Astrocyte (in vitro differentiated cells and primary cell): ENCODE measurements around the gene MAN1C1. TPM values are rescaled to one million over a fixed set of nuclear protein-coding genes. Genes with fewer than 3 reads are reported as not detected.

Experiments
- DNase-seq: peaks from one replicate; pipeline ENCODE4 v3.0.0-alpha.2; 2010; ENCODE audit warnings: low read depth
- FAIRE-seq: peaks from 2 replicates; lab custom pipeline; 2011; peaks lifted over from hg19 to GRCh38; lab: Jason Lieb, UNC
- H2AFZ ChIP-seq: 2 replicates; pipeline ENCODE4 v1.6.0; 2012; ENCODE audit warnings: low read depth, low read length, inconsistent platforms
- H3K27ac ChIP-seq: 2 replicates; pipeline ENCODE4 v1.5.1; 2011; ENCODE audit warnings: low read depth, low read length, inconsistent platforms
- H3K27me3 ChIP-seq: 2 replicates; pipeline ENCODE4 v1.6.0; 2011; ENCODE audit warnings: low read length, inconsistent platforms; ENCODE audit not compliant: insufficient read depth
- H3K36me3 ChIP-seq: 2 replicates; pipeline ENCODE4 v1.5.1; 2011; ENCODE audit warnings: low read length, inconsistent platforms; ENCODE audit not compliant: insufficient read depth
- H3K4me1 ChIP-seq: 2 replicates; pipeline ENCODE4 v1.5.1; 2011; ENCODE audit warnings: low read length, inconsistent platforms; ENCODE audit not compliant: insufficient read depth
- H3K4me2 ChIP-seq: 2 replicates; pipeline ENCODE4 v1.6.0; 2012; ENCODE audit warnings: low read length, inconsistent platforms
- H3K4me3 ChIP-seq: 2 replicates; pipeline ENCODE4 v1.5.1; 2011; ENCODE audit warnings: low read depth, mild to moderate bottlenecking, low read length, inconsistent platforms; ENCODE audit not compliant: insufficient read depth
- H3K79me2 ChIP-seq: 2 replicates; pipeline ENCODE4 v1.6.0; 2012; ENCODE audit warnings: mild to moderate bottlenecking, low read length, inconsistent platforms; ENCODE audit not compliant: insufficient read depth
- H3K9ac ChIP-seq: 2 replicates; pipeline ENCODE4 v1.6.0; 2012; ENCODE audit warnings: mild to moderate bottlenecking, low read length, inconsistent platforms
- H3K9me3 ChIP-seq: 2 replicates; pipeline ENCODE4 v1.5.1; 2012; ENCODE audit warnings: low read depth, mild to moderate bottlenecking, low read length, inconsistent platforms; ENCODE audit not compliant: insufficient read depth
- H4K20me1 ChIP-seq: 2 replicates; pipeline ENCODE4 v1.6.0; 2012; ENCODE audit warnings: low read length, inconsistent platforms; ENCODE audit not compliant: insufficient read depth
- H3K27ac Mint-ChIP-seq: one replicate; pipeline ENCODE4 v1.8.0; 2021; ENCODE audit warnings: mild to moderate bottlenecking, mixed read lengths; ENCODE audit not compliant: unreplicated experiment
- H3K27me3 Mint-ChIP-seq: one replicate; pipeline ENCODE4 v1.8.0; 2021; ENCODE audit warnings: low read depth, mixed read lengths; ENCODE audit not compliant: unreplicated experiment
- H3K36me3 Mint-ChIP-seq: one replicate; pipeline ENCODE4 v1.8.0; 2021; ENCODE audit warnings: low read depth, mixed read lengths; ENCODE audit not compliant: unreplicated experiment
- H3K4me1 Mint-ChIP-seq: one replicate; pipeline ENCODE4 v1.8.0; 2021; ENCODE audit warnings: low read depth, mixed read lengths; ENCODE audit not compliant: unreplicated experiment
- H3K4me3 Mint-ChIP-seq: one replicate; pipeline ENCODE4 v1.8.0; 2021; ENCODE audit warnings: mild to moderate bottlenecking, moderate library complexity, mixed read lengths; ENCODE audit not compliant: unreplicated experiment
- H3K9me3 Mint-ChIP-seq: one replicate; pipeline ENCODE4 v1.8.0; 2021; ENCODE audit warnings: mild to moderate bottlenecking, mixed read lengths; ENCODE audit not compliant: unreplicated experiment
- EZH2 ChIP-seq: IDR thresholded peaks from 2 replicates; pipeline ENCODE4 v1.6.1; 2012; ENCODE audit warnings: mild to moderate bottlenecking, low read length, inconsistent platforms; ENCODE audit not compliant: insufficient read depth
- total RNA-seq: library from RNA; stranded (reverse); gene quantifications from 2 replicates; pipeline ENCODE4 v1.2.1, GENCODE V29; 2021
- TF ChIP-seq, protein P1 (sequence below): IDR thresholded peaks from 2 replicates; pipeline ENCODE4 v1.5.1; 2011; ENCODE audit warnings: low read depth, mild to moderate bottlenecking, inconsistent platforms, low read length, moderate library complexity; ENCODE audit not compliant: insufficient read depth

Gene MAN1C1
- total RNA-seq, 1 donor from 2014 or later: 0.86 TPM

GRCh38 chr1:25821112-25821476 is 204.5 kb downstream of the MAN1C1 start:
- peak overlapping the region; percentile 93 for H3K4me3 Mint-ChIP-seq

DNA sequence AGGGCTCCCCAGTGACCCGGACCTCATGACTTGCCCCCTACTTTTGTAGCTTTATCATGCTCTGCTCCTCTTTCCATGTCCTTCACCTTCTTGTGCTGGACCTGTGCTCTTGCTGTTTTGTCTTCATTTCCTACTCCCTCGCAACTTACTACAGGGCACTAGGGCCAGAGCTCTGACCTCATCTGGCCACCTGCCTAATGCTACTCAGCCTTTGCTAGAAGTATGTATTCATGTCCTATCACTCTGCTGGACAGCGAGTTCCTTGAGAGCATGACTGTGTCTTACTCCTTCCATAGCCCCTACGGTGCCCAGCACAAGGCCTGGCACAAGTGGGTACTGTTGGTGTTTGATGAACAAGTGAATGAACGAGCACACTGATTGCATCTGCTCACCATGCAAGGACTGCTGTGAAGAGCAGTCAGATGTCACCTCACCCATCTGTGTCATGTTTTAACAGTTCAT is 205.1 kb downstream of the MAN1C1 start:
- no peak overlapping the region for H3K27ac ChIP-seq
- TF ChIP-seq, protein P1, sequence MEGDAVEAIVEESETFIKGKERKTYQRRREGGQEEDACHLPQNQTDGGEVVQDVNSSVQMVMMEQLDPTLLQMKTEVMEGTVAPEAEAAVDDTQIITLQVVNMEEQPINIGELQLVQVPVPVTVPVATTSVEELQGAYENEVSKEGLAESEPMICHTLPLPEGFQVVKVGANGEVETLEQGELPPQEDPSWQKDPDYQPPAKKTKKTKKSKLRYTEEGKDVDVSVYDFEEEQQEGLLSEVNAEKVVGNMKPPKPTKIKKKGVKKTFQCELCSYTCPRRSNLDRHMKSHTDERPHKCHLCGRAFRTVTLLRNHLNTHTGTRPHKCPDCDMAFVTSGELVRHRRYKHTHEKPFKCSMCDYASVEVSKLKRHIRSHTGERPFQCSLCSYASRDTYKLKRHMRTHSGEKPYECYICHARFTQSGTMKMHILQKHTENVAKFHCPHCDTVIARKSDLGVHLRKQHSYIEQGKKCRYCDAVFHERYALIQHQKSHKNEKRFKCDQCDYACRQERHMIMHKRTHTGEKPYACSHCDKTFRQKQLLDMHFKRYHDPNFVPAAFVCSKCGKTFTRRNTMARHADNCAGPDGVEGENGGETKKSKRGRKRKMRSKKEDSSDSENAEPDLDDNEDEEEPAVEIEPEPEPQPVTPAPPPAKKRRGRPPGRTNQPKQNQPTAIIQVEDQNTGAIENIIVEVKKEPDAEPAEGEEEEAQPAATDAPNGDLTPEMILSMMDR: no peak
- TF ChIP-seq EZH2: no peak
- Mint-ChIP-seq H3K27ac (peak overlapping the region; percentile 42), H3K27me3 (no peaks in the 10 kb centered on the region), H3K9me3 (no peaks in the 10 kb centered on the region), H3K4me1 (peaks cover 24% of the 10 kb centered on the region), H3K36me3 (peaks cover 4% of the 10 kb centered on the region), H3K4me3 (peak overlapping the region; percentile 93)
- H3K9me3 ChIP-seq: no peaks in the 10 kb centered on the region
- no peaks in the 10 kb centered on the region for H3K27me3 ChIP-seq
- H3K4me1 ChIP-seq: peaks cover 22% of the 10 kb centered on the region
- peak overlapping the region; percentile 90 for H3K4me2 ChIP-seq
- no peak for FAIRE-seq
- peaks cover 6% of the 10 kb centered on the region for H3K36me3 ChIP-seq
- H2AFZ ChIP-seq: no peak overlapping the region
- H3K4me3 ChIP-seq: no peak overlapping the region
- H4K20me1 ChIP-seq: peaks cover 45% of the 10 kb centered on the region
- peak overlapping the region; percentile 94 for H3K9ac ChIP-seq
- peaks cover 52% of the 10 kb centered on the region for H3K79me2 ChIP-seq
- DNase-seq: peak; percentile 28

More at GRCh38 chr1:25821112-25821476, 204.5 kb downstream of the MAN1C1 start:
- Histone ChIP-seq H3K79me2 (peaks cover 52% of the 10 kb centered on the region), H3K4me1 (peaks cover 22% of the 10 kb centered on the region), H4K20me1 (peaks cover 42% of the 10 kb centered on the region), H3K27ac (peak overlapping the region; percentile 89), H2AFZ (peak overlapping the region; percentile 62), H3K9me3 (no peaks in the 10 kb centered on the region), H3K36me3 (peaks cover 3% of the 10 kb centered on the region), H3K4me2 (peak overlapping the region; percentile 90), H3K4me3 (peak overlapping the region; percentile 80), H3K27me3 (no peaks in the 10 kb centered on the region), H3K9ac (peak overlapping the region; percentile 94)
- no peak for TF ChIP-seq EZH2
- TF ChIP-seq, protein P1: no peak
- no peaks in the 10 kb centered on the region for H3K9me3 Mint-ChIP-seq
- H3K4me1 Mint-ChIP-seq: peaks cover 24% of the 10 kb centered on the region
- DNase-seq (no peak), FAIRE-seq (no peak)
- H3K27ac Mint-ChIP-seq: peak overlapping the region; percentile 94
- H3K36me3 Mint-ChIP-seq: peaks cover 3% of the 10 kb centered on the region
- no peaks in the 10 kb centered on the region for H3K27me3 Mint-ChIP-seq

DNA sequence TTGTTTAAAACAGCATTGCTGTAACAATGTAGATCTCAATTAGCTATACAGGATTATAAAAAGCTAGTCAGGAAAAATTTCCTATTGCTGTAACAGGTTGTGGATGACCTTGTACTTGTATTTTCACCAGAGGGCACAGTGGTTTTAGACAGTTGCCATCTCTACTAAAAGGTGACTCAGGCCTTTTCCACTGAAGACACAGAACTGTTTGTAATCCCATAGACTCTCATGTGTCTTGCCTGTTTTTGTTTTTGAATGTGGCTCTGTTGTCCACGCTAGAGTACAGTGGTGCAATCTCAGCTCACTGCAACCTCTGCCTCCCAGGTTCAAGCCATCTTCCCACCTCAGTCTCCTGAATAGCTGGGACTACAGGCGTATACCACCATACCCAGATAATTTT is 209.0 kb downstream of the MAN1C1 start:
- H3K4me3 ChIP-seq: no peak overlapping the region
- DNase-seq (no peak), FAIRE-seq (no peak)
- peaks cover 43% of the 10 kb centered on the region for H3K79me2 ChIP-seq
- H3K27ac ChIP-seq: no peak overlapping the region
- H4K20me1 ChIP-seq: peaks cover 44% of the 10 kb centered on the region
- Mint-ChIP-seq H3K27me3 (no peaks in the 10 kb centered on the region), H3K4me1 (peaks cover 10% of the 10 kb centered on the region), H3K36me3 (peaks cover 18% of the 10 kb centered on the region), H3K4me3 (no peak overlapping the region), H3K9me3 (no peaks in the 10 kb centered on the region), H3K27ac (no peak overlapping the region)
- TF ChIP-seq, protein P1: no peak
- no peak for TF ChIP-seq EZH2
- H3K9me3 ChIP-seq: no peaks in the 10 kb centered on the region
- H3K4me1 ChIP-seq: peaks cover 14% of the 10 kb centered on the region
- H3K9ac ChIP-seq: no peak overlapping the region
- H2AFZ ChIP-seq: no peak overlapping the region
- H3K27me3 ChIP-seq: no peaks in the 10 kb centered on the region
- H3K36me3 ChIP-seq: peaks cover 28% of the 10 kb centered on the region
- no peak overlapping the region for H3K4me2 ChIP-seq
